Breast epithelium (tissue), 4 donors: ENCODE measurements around the gene SPECC1L. TPM values are rescaled to one million over a fixed set of nuclear protein-coding genes. Genes with fewer than 3 reads are reported as not detected.

Source experiments
- DNase-seq, 2 donors: peaks; one replicate each; pipeline ENCODE4 v3.0.0-alpha.2; 2019; ENCODE audit warnings: low spot score in 2 of 2
- H3K27ac ChIP-seq, 2 donors: fragments of 200-600 bp; sonication (generic) in 1 of 2; one replicate each; pipeline ENCODE4 v1.5.1; 2016 to 2019; ENCODE audit warnings: mild to moderate bottlenecking in 1 of 2
- H3K27me3 ChIP-seq, 2 donors: fragments of 200-600 bp; sonication (generic) in 1 of 2; one replicate each; pipeline versions ENCODE4 v1.5.1 to v1.6.0; 2017 to 2019; ENCODE audit warnings: control low read depth in 1 of 2, mild to moderate bottlenecking in 1 of 2
- H3K36me3 ChIP-seq: fragments of 200-600 bp; one replicate; pipeline ENCODE4 v1.5.1; 2019
- H3K4me1 ChIP-seq, 2 donors: fragments of 200-600 bp; sonication (generic); one replicate each; pipeline ENCODE4 v1.5.1; 2016 to 2019; ENCODE audit warnings: control low read depth in 1 of 2
- H3K4me3 ChIP-seq, 3 donors: fragments of 200-600 bp; sonication (generic); 1 replicate in 2 of 3; 2 replicates in 1 of 3; pipeline ENCODE4 v1.5.1; 2016 to 2019; ENCODE audit warnings: mild to moderate bottlenecking in 3 of 3, moderate library complexity in 2 of 3
- H3K9me3 ChIP-seq, 2 donors: fragments of 200-600 bp; sonication (generic) in 1 of 2; one replicate each; pipeline ENCODE4 v1.5.1; 2016 to 2019; ENCODE audit warnings: control low read depth in 1 of 2
- POLR2A ChIP-seq: fragments of 450-650 bp; IDR thresholded peaks from one replicate; pipeline ENCODE4 v1.6.1; 2016; ENCODE audit warnings: antibody characterized with exemption, mild to moderate bottlenecking, moderate library complexity
- POLR2AphosphoS5 ChIP-seq, 3 donors: sonication (generic); formaldehyde crosslinking; IDR thresholded peaks; one replicate each; pipeline ENCODE4 v1.6.1; 2017; ENCODE audit warnings: antibody characterized with exemption in 3 of 3
- intact Hi-C: fragments of 100-400 bp; cut with DNase I; formaldehyde crosslinking; loops from one replicate; pipeline ENCODE4 v1.15.1; 2023; ENCODE audit warnings: low total_unique reads
- total RNA-seq, 3 donors: library from RNA; depleted of rRNA; stranded (reverse); fragments of >200 nt; gene quantifications; one replicate each; pipeline ENCODE4 v1.1.0, GENCODE V29; 2016
- TF ChIP-seq, protein P1 (sequence below), 3 donors: fragments of 450-650 bp; IDR thresholded peaks; one replicate each; pipeline ENCODE4 v1.5.1; 2016 to 2017; ENCODE audit warnings: antibody characterized with exemption in 3 of 3, mild to moderate bottlenecking in 3 of 3, moderate library complexity in 3 of 3

SPECC1L gene
- total RNA-seq, 3 donors from 2014 or later: 33.4 to 61.0 (median 53.7) TPM

DNA sequence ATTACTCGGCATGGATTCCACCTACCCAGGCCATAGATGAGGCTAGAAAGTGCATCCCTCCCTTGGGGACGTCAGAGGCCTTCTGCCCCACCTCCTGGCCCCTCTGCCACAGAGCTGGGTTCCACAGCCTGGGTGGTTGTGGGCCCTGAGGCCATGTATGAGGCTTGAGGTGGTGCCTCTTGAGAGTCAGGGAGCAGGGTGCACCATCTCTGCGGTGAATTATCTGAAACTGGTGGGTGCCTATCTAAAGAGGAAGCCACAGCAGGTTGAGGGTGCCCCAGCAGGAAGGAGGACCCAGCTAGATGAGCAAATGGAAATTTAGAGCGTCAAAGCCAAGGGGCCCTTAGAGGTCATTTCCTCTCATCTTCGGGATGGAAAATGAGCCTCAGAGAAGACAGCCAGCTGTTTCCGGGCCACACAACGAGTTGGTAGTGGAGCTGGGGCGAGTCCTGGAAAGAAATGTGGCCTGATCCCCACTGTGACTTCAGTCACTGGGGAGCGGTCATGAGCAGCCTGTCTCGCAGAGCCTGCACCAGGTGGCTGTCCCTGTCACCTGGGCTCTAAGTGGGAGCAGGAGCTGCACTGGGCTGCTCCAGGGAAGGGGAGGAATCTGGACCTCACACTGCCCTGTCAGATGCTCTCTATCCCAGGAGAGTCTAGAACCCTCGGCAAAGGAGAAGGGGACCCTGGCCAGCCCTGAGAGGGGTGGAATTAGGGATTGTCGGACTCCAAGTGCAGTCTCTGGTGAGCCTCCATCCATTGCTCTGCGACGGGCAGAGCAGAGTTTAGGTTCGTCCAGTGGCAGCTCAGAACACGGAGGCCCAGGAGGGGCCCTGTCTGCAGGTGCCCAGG is 164.1 kb downstream of the SPECC1L start:
- TF ChIP-seq POLR2AphosphoS5 (IDR thresholded peaks at IDR 0.05) (peak in 1 of 3 donors; percentile 35), POLR2A (no peak)
- H3K27ac ChIP-seq: peak overlapping the region in 1 of 2 donors; percentile 52

DNA sequence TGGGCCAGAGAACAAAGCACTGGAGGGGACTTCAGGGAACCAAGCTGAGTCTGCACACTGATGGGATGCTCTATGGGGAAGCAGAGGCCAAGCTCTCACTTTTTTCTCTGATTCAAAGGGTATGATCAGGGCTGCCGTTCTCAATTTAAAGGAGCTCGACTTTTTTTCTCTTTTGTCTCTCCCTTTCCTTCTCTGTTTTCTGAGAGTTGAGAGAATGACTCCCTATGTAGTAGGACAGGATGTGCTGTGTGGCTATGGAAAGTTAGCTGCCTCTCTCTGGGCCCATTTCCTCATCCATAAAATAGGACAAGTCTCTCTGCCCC is 164.7 kb downstream of the SPECC1L start:
- H3K27me3 ChIP-seq: no peaks in the 10 kb centered on the region
- no peaks in the 10 kb centered on the region for H3K9me3 ChIP-seq
- H3K27ac ChIP-seq: peak overlapping the region in 1 of 2 donors; percentile 52
- no peaks in the 10 kb centered on the region for H3K36me3 ChIP-seq
- no peak overlapping the region for H3K4me3 ChIP-seq
- H3K4me1 ChIP-seq: peaks cover 0 to 7% of the 10 kb centered on the region in 2 donors
- TF ChIP-seq POLR2AphosphoS5 (IDR thresholded peaks at IDR 0.05) (no peak), POLR2A (no peak)
- TF ChIP-seq, protein P1, sequence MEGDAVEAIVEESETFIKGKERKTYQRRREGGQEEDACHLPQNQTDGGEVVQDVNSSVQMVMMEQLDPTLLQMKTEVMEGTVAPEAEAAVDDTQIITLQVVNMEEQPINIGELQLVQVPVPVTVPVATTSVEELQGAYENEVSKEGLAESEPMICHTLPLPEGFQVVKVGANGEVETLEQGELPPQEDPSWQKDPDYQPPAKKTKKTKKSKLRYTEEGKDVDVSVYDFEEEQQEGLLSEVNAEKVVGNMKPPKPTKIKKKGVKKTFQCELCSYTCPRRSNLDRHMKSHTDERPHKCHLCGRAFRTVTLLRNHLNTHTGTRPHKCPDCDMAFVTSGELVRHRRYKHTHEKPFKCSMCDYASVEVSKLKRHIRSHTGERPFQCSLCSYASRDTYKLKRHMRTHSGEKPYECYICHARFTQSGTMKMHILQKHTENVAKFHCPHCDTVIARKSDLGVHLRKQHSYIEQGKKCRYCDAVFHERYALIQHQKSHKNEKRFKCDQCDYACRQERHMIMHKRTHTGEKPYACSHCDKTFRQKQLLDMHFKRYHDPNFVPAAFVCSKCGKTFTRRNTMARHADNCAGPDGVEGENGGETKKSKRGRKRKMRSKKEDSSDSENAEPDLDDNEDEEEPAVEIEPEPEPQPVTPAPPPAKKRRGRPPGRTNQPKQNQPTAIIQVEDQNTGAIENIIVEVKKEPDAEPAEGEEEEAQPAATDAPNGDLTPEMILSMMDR (IDR thresholded peaks at IDR 0.05): no peak
- DNase-seq: no peak
- intact Hi-C loops: no loop called here

More for the DNA sequence above, 164.1 kb downstream of the SPECC1L start:
- Histone ChIP-seq H3K36me3 (no peaks in the 10 kb centered on the region), H3K27me3 (no peaks in the 10 kb centered on the region), H3K4me3 (no peak overlapping the region), H3K9me3 (no peaks in the 10 kb centered on the region), H3K4me1 (peaks cover 0 to 7% of the 10 kb centered on the region in 2 donors)
- DNase-seq: no peak
- intact Hi-C loops: no loop called here

DNA sequence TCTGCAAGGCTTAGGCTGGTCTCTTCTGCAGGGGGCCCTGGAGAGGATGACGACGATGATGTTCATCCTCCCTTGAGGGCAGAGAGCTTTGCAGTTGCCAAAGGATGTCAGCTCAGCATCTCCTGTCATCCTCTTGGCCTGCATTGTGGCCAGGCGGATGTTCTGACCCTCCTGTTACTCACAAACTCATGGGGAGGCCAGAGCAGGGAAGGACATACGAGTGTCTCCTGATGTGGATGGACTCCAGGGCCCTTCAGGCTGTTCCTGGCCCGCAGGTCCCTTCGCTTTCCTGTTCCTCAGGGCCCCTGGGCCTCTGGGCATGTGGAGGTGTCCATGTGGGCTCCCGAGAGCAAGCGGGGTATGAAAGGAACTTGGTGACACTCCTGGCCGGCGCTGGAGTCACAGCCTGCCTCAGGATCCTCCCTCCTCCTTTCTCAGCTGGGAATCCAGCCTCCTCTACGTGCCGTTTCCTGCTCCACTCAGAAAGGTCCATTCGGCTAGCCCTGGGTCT is 165.3 kb downstream of the SPECC1L start:
- Histone ChIP-seq H3K27ac (peak overlapping the region in 1 of 2 donors; percentile 52), H3K36me3 (no peaks in the 10 kb centered on the region), H3K4me1 (peaks cover 0 to 7% of the 10 kb centered on the region in 2 donors), H3K9me3 (no peaks in the 10 kb centered on the region), H3K4me3 (no peak overlapping the region), H3K27me3 (no peaks in the 10 kb centered on the region)
- no peak for DNase-seq
- TF ChIP-seq, protein P1 (IDR thresholded peaks at IDR 0.05): no peak
- TF ChIP-seq POLR2AphosphoS5 (IDR thresholded peaks at IDR 0.05): no peak
- TF ChIP-seq POLR2A: no peak
- intact Hi-C loops: no loop called here

DNA sequence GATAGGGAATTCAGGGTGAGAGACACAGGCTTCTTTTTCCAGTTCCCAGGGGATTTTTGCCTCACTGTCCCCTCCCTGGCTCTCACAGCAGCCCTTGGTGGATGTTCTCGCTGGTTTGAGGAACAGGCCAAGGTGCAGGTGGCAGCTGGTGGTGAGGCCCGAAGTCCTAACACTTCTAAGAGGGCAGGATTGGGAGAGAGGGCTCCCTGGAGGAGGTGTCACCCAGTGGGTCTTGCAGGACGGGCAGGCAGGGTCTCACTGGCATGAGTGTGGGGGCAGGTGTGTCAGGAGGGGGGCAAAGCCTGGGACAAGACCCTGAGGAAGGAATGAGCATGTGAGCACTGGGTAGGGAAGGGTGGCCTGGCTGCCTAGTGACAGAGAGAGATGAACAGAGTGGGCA is 165.9 kb downstream of the SPECC1L start:
- DNase-seq: no peak
- H3K36me3 ChIP-seq: no peaks in the 10 kb centered on the region
- no peak for TF ChIP-seq POLR2AphosphoS5 (IDR thresholded peaks at IDR 0.05)
- no peak for TF ChIP-seq POLR2A
- TF ChIP-seq, protein P1 (IDR thresholded peaks at IDR 0.05): no peak
- H3K9me3 ChIP-seq: no peaks in the 10 kb centered on the region
- intact Hi-C loops: no loop called here
- H3K27me3 ChIP-seq: no peaks in the 10 kb centered on the region
- peaks cover 0 to 7% of the 10 kb centered on the region in 2 donors for H3K4me1 ChIP-seq
- H3K27ac ChIP-seq: no peak overlapping the region
- no peak overlapping the region for H3K4me3 ChIP-seq

DNA sequence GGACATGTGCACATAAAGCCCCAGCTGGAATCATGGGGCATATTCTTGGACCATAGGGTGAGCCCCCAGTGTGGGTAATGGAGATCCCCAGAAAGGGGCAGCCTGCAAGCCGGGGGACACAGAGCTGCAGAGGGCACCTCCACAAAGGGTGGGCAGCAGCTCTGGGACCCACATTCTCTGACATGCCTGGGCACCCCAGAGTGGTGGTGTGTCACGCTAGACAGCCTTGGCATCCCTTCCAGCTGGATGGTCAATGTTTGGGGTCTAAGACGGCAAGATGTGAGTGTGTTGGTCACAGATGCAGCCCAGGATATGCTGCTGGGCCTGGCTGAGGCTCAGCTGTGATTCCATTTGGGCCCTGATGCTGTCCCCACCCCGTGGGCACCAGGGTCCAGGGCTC is 166.5 kb downstream of the SPECC1L start:
- no peaks in the 10 kb centered on the region for H3K27me3 ChIP-seq
- TF ChIP-seq, protein P1 (IDR thresholded peaks at IDR 0.05): no peak
- TF ChIP-seq POLR2A: no peak
- TF ChIP-seq POLR2AphosphoS5 (IDR thresholded peaks at IDR 0.05): no peak
- DNase-seq: no peak
- no peaks in the 10 kb centered on the region for H3K9me3 ChIP-seq
- no peak overlapping the region for H3K4me3 ChIP-seq
- H3K27ac ChIP-seq: no peak overlapping the region
- intact Hi-C loops: no loop called here
- no peaks in the 10 kb centered on the region for H3K36me3 ChIP-seq
- H3K4me1 ChIP-seq: peaks cover 0 to 7% of the 10 kb centered on the region in 2 donors
